Hematopoietic multipotent progenitor cell treated with erythropoietin and hydrocortisone succinate and interleukin-3 and kit ligand, for 8 days (in vitro differentiated cells): Measurements from ENCODE around the gene MEGF6.
A peak's percentile ranks its signal among the peaks of the same experiment; 100 is the strongest.

Experiments
- DNase-seq: peaks from one replicate; pipeline ENCODE4 v3.0.0-alpha.2; 2015

The MEGF6 gene

GRCh38 chr1:3568815-3569435 lies 42.4 kb downstream of the MEGF6 start:
- DNase-seq = no peak

GRCh38 chr1:3566951-3567804 lies 44.1 kb downstream of the MEGF6 start:
- DNase-seq = no peak

GRCh38 chr1:3566003-3566885 lies 45.1 kb downstream of the MEGF6 start:
- DNase-seq = no peak

- peak; percentile 9 for DNase-seq
These were observed 46.1 kb downstream of the MEGF6 start for GRCh38 chr1:3564921-3565831.

- no peak for DNase-seq
These were observed 47.7 kb downstream of the MEGF6 start for GRCh38 chr1:3563610-3564009.

- DNase-seq = no peak
These were observed 48.2 kb downstream of the MEGF6 start for GRCh38 chr1:3563125-3563524.

GRCh38 chr1:3562712-3563111 lies 48.6 kb downstream of the MEGF6 start:
- no peak for DNase-seq

GRCh38 chr1:3561702-3562101 lies 49.6 kb downstream of the MEGF6 start:
- no peak for DNase-seq

GRCh38 chr1:3560981-3561380 lies 50.3 kb downstream of the MEGF6 start:
- DNase-seq = no peak

GRCh38 chr1:3560251-3560871 lies 50.9 kb downstream of the MEGF6 start:
- DNase-seq = no peak

GRCh38 chr1:3558036-3558726 lies 53.1 kb downstream of the MEGF6 start:
- no peak for DNase-seq

GRCh38 chr1:3557366-3557765 lies 53.9 kb downstream of the MEGF6 start:
- DNase-seq = no peak

- DNase-seq = no peak
These were observed 55.0 kb downstream of the MEGF6 start for GRCh38 chr1:3556336-3556735.

- no peak for DNase-seq
These were observed 56.0 kb downstream of the MEGF6 start for GRCh38 chr1:3555131-3555920.

- DNase-seq = no peak
These were observed 57.4 kb downstream of the MEGF6 start for GRCh38 chr1:3553940-3554223.

- no peak for DNase-seq
These were observed 58.0 kb downstream of the MEGF6 start for GRCh38 chr1:3553166-3553939.

GRCh38 chr1:3552751-3553150 lies 58.6 kb downstream of the MEGF6 start:
- DNase-seq = no peak

- DNase-seq = no peak
These were observed 59.1 kb downstream of the MEGF6 start for GRCh38 chr1:3552176-3552575.

- DNase-seq = no peak
These were observed 59.6 kb downstream of the MEGF6 start for GRCh38 chr1:3551711-3552110.

GRCh38 chr1:3551290-3551678 lies 60.0 kb downstream of the MEGF6 start:
- DNase-seq = no peak
